ENCODE data around the gene NPAS3. TPM values are rescaled to one million over a fixed set of nuclear protein-coding genes. Genes with fewer than 3 reads are reported as not detected.

NPAS3 gene
- total RNA-seq, 1 experiment from 2014 or later: 15.6 TPM

GRCh38 chr14:33450416-33450815, 511.7 kb downstream of the NPAS3 start:
- Histone ChIP-seq H3K27me3 (replicated peaks; ENCODE audit: insufficient read depth, low read depth, low read length, poor library complexity) (no peaks in the 10 kb centered on the region), H3K36me3 (ENCODE audit: insufficient read depth, low read length, poor library complexity, severe bottlenecking) (no peaks in the 10 kb centered on the region), H3K27ac (ENCODE audit: low read depth, low read length, poor library complexity, severe bottlenecking) (no peak overlapping the region), H3K9me3 (ENCODE audit: low read depth, low read length, poor library complexity, severe bottlenecking) (no peaks in the 10 kb centered on the region), H3K4me3 (ENCODE audit: low read depth, low read length, poor library complexity, severe bottlenecking) (no peak overlapping the region), H3K4me1 (ENCODE audit: insufficient read depth, low read length, poor library complexity, severe bottlenecking) (peaks cover 14% of the 10 kb centered on the region)
- POLR2A ChIA-PET (ENCODE audit: low non-redundant PET): no interaction called here
- CTCF ChIA-PET: no interaction called here
- no peak for DNase-seq (ENCODE audit: low spot score)
- BruUV-seq (replicated peaks): no TSS peak
- intact Hi-C loops (cut with micrococcal nuclease; ENCODE audit: unreplicated experiment): no loop called here
- TF ChIP-seq, protein P1, sequence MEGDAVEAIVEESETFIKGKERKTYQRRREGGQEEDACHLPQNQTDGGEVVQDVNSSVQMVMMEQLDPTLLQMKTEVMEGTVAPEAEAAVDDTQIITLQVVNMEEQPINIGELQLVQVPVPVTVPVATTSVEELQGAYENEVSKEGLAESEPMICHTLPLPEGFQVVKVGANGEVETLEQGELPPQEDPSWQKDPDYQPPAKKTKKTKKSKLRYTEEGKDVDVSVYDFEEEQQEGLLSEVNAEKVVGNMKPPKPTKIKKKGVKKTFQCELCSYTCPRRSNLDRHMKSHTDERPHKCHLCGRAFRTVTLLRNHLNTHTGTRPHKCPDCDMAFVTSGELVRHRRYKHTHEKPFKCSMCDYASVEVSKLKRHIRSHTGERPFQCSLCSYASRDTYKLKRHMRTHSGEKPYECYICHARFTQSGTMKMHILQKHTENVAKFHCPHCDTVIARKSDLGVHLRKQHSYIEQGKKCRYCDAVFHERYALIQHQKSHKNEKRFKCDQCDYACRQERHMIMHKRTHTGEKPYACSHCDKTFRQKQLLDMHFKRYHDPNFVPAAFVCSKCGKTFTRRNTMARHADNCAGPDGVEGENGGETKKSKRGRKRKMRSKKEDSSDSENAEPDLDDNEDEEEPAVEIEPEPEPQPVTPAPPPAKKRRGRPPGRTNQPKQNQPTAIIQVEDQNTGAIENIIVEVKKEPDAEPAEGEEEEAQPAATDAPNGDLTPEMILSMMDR (conservative IDR thresholded peaks at IDR 0.05; ENCODE audit: low read depth, low read length): no peak
- no peak for TF ChIP-seq EZH2 (IDR thresholded peaks at IDR 0.05; ENCODE audit: borderline replicate concordance, low read depth, low read length, poor library complexity, severe bottlenecking)

GRCh38 chr14:33451211-33451610, 512.5 kb downstream of the NPAS3 start:
- TF ChIP-seq, protein P1 (conservative IDR thresholded peaks at IDR 0.05; ENCODE audit: low read depth, low read length): no peak
- TF ChIP-seq EZH2 (IDR thresholded peaks at IDR 0.05; ENCODE audit: borderline replicate concordance, low read depth, low read length, poor library complexity, severe bottlenecking): no peak
- H3K27me3 ChIP-seq (replicated peaks; ENCODE audit: insufficient read depth, low read depth, low read length, poor library complexity): no peaks in the 10 kb centered on the region

DNA sequence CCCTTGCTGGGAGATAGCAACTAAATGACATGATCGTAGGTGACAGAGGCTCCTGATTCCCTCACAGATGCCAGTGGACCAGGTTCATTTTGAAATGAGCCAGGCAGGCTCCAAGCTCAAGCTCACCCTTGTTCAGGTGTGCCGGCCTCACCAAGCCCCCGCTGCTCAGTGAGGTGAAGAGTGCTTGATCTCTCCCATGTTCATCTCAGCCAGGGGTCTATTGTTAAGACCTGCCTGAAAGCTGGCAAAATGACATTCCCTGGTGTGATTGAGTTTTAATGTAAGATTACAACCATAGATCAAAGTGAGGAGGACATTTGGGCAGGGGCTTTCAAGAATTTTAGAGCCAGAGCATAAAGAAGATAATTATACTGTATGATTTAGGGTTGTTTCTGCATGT, 514.3 kb downstream of the NPAS3 start:
- POLR2A ChIA-PET (ENCODE audit: low non-redundant PET): no interaction called here
- Histone ChIP-seq H3K4me3 (ENCODE audit: low read depth, low read length, poor library complexity, severe bottlenecking) (no peak overlapping the region), H3K27me3 (replicated peaks; ENCODE audit: insufficient read depth, low read depth, low read length, poor library complexity) (no peaks in the 10 kb centered on the region), H3K4me1 (ENCODE audit: insufficient read depth, low read length, poor library complexity, severe bottlenecking) (peaks cover 26% of the 10 kb centered on the region), H3K9me3 (ENCODE audit: low read depth, low read length, poor library complexity, severe bottlenecking) (no peaks in the 10 kb centered on the region), H3K27ac (ENCODE audit: low read depth, low read length, poor library complexity, severe bottlenecking) (no peak overlapping the region), H3K36me3 (ENCODE audit: insufficient read depth, low read length, poor library complexity, severe bottlenecking) (no peaks in the 10 kb centered on the region)
- TF ChIP-seq EZH2 (IDR thresholded peaks at IDR 0.05; ENCODE audit: borderline replicate concordance, low read depth, low read length, poor library complexity, severe bottlenecking): no peak
- TF ChIP-seq, protein P1 (conservative IDR thresholded peaks at IDR 0.05; ENCODE audit: low read depth, low read length): no peak
- BruUV-seq (replicated peaks): no TSS peak
- CTCF ChIA-PET: no interaction called here
- intact Hi-C loops (cut with micrococcal nuclease; ENCODE audit: unreplicated experiment): no loop called here
- DNase-seq (ENCODE audit: low spot score): no peak

More at GRCh38 chr14:33451211-33451610, 512.5 kb downstream of the NPAS3 start:
- ChIA-PET CTCF (no interaction called here), POLR2A (ENCODE audit: low non-redundant PET) (no interaction called here)
- Histone ChIP-seq H3K36me3 (ENCODE audit: insufficient read depth, low read length, poor library complexity, severe bottlenecking) (no peaks in the 10 kb centered on the region), H3K4me3 (ENCODE audit: low read depth, low read length, poor library complexity, severe bottlenecking) (no peak overlapping the region), H3K4me1 (ENCODE audit: insufficient read depth, low read length, poor library complexity, severe bottlenecking) (peaks cover 15% of the 10 kb centered on the region), H3K27ac (ENCODE audit: low read depth, low read length, poor library complexity, severe bottlenecking) (no peak overlapping the region), H3K9me3 (ENCODE audit: low read depth, low read length, poor library complexity, severe bottlenecking) (no peaks in the 10 kb centered on the region)
- DNase-seq (ENCODE audit: low spot score): no peak
- no TSS peak for BruUV-seq (replicated peaks)
- intact Hi-C loops (cut with micrococcal nuclease; ENCODE audit: unreplicated experiment): no loop called here
